ENCODE data around the gene EFNB1. TPM values are rescaled to one million over a fixed set of nuclear protein-coding genes. Genes with fewer than 3 reads are reported as not detected.
A peak's percentile ranks its signal among the peaks of the same experiment; 100 is the strongest.
"Not testable (repeated sequence)": the region's sequence is repeated elsewhere in the genome, so short reads cannot be mapped to it uniquely, and the experiment has no call there.

The EFNB1 gene
- polyA plus RNA-seq (2013, experiment 1 of 2): 26.3 TPM
- 29.3 TPM for polyA plus RNA-seq (2013, experiment 2 of 2)

DNA sequence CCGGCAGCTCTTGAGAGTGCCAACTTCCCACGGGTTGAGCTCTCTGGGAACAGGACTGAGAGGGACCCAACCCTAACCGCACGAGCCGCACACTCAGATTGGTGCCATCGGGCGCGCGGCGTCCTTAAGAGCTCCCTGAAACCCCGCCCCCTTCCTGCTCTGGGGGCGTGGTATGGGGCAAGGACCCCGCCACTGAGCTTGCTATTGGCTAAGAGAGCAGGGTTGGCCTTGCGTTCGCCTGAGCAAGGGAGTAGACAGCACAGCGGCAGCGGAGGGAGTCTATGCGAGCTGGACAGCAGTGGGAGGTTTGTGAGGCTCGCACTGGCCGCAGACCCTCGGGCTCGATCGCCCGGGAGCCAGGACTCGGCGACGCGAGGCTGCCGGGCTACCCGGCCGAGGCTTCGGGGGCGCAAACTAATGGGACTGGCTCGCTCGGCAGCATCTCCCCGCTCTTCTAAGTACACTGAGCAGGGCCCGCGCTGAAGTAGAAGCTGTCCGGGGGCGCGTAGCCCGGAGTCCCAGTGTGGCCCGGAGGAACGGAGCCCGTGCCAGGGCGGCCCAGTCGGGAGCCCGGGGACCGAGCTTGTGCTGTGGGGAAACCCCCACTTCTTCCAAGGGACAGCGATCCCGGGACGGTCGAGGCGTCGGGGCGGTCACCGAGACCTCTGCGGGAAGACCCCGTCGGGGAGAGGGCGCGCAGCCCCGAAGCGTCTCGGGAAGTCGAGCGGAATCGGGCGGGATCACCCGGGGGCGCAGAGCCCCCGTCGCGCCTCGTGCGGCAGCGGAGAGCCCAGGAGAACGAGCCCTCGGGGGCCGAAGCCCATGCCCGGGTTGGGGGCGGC is at the start of gene EFNB1:
EFNB1 (plus strand) TSS at position 282 of the 842 bp plus-strand sequence. CDS start 756 bp downstream, outside the sequence.
- Histone ChIP-seq H3K4me1 (ENCODE audit: insufficient read depth, low read length) (0 out of 2 replicates have a peak, but pooled peaks cover 4% of the 10 kb centered on the region), H3K27ac (ENCODE audit: low read depth, low read length) (no peak within 1 kb of the TSS), H3K4me3 (ENCODE audit: low read length) (peak within 1 kb of the TSS; percentile 64), H3K36me3 (ENCODE audit: insufficient read depth, low read length) (no peaks in the 10 kb centered on the region), H3K27me3 (ENCODE audit: insufficient read depth, low read length) (peaks cover 88% of the 10 kb centered on the region), H3K9me3 (ENCODE audit: insufficient read depth, low read depth, low read length) (no peaks in the 10 kb centered on the region), H3K9ac (ENCODE audit: low read depth, low read length) (peak within 1 kb of the TSS; percentile 52)
- under 1% methylated on average over 82 of the region's 82 CpGs for WGBS

DNA sequence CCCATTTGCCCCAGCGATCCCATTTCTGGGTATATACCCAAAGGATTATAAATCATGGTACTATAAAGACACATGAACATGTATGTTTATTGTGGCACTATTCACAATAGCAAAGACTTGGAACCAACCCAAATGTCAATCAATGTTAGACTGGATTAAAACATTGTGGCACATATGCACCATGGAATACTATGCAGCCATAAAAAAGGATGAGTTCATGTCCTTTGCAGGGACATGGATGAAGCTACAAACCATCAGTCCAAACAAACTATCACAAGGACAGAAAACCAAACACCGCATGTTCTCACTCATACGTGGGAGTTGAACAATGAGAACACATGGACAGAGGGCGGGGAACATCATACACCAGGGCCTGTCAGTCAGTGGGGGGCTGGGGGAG is 47.5 kb upstream of the EFNB1 start:
- 100% methylated on average over 3 of the region's 4 CpGs for WGBS
- H3K36me3 ChIP-seq (ENCODE audit: insufficient read depth, low read length); H3K9me3 ChIP-seq (ENCODE audit: insufficient read depth, low read depth, low read length); H3K27ac ChIP-seq (ENCODE audit: low read depth, low read length); H3K27me3 ChIP-seq (ENCODE audit: insufficient read depth, low read length); H3K4me1 ChIP-seq (ENCODE audit: insufficient read depth, low read length); H3K9ac ChIP-seq (ENCODE audit: low read depth, low read length); H3K4me3 ChIP-seq (ENCODE audit: low read length): not testable (repeated sequence)

GRCh38 chrX:68784816-68785215 is 44.0 kb upstream of the EFNB1 start:
- 88% methylated on average over 10 of the region's 10 CpGs for WGBS
- Histone ChIP-seq H3K4me3 (ENCODE audit: low read length) (no peak overlapping the region), H3K9ac (ENCODE audit: low read depth, low read length) (no peak overlapping the region), H3K4me1 (ENCODE audit: insufficient read depth, low read length) (no peaks in the 10 kb centered on the region), H3K27me3 (ENCODE audit: insufficient read depth, low read length) (no peaks in the 10 kb centered on the region), H3K36me3 (ENCODE audit: insufficient read depth, low read length) (no peaks in the 10 kb centered on the region), H3K9me3 (ENCODE audit: insufficient read depth, low read depth, low read length) (no peaks in the 10 kb centered on the region), H3K27ac (ENCODE audit: low read depth, low read length) (no peak overlapping the region)

DNA sequence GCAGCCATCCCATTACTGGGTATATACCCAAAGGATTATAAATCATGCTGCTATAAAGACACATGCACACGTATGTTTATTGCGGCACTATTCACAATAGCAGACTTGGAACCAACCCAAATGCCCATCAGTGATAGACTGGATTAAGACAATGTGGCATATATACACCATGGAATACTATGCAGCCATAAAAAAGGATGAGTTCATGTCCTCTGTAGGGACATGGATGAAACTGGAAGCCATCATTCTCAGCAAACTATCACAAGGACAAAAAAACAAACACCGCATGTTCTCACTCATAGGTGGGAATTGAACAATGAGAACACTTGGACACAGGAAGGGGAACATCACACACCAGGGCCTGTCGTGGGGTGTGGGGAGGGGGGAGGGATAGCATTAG is 42.2 kb upstream of the EFNB1 start:
- H3K9ac ChIP-seq (ENCODE audit: low read depth, low read length); H3K27ac ChIP-seq (ENCODE audit: low read depth, low read length): not testable (repeated sequence)

GRCh38 chrX:68789966-68790365 is 38.9 kb upstream of the EFNB1 start:
- no peak overlapping the region for H3K9ac ChIP-seq (ENCODE audit: low read depth, low read length)
- no peak overlapping the region for H3K4me3 ChIP-seq (ENCODE audit: low read length)
- H3K27me3 ChIP-seq (ENCODE audit: insufficient read depth, low read length): no peaks in the 10 kb centered on the region
- H3K36me3 ChIP-seq (ENCODE audit: insufficient read depth, low read length): no peaks in the 10 kb centered on the region
- no peak overlapping the region for H3K27ac ChIP-seq (ENCODE audit: low read depth, low read length)
- WGBS: 94% methylated on average over 3 of the region's 3 CpGs
- H3K9me3 ChIP-seq (ENCODE audit: insufficient read depth, low read depth, low read length): no peaks in the 10 kb centered on the region
- H3K4me1 ChIP-seq (ENCODE audit: insufficient read depth, low read length): no peaks in the 10 kb centered on the region

More for the DNA sequence above, 42.2 kb upstream of the EFNB1 start:
- H3K27me3 ChIP-seq (ENCODE audit: insufficient read depth, low read length); H3K4me3 ChIP-seq (ENCODE audit: low read length); H3K4me1 ChIP-seq (ENCODE audit: insufficient read depth, low read length); H3K9me3 ChIP-seq (ENCODE audit: insufficient read depth, low read depth, low read length); H3K36me3 ChIP-seq (ENCODE audit: insufficient read depth, low read length): not testable (repeated sequence)
- 100% methylated on average over 1 of the region's 4 CpGs for WGBS

DNA sequence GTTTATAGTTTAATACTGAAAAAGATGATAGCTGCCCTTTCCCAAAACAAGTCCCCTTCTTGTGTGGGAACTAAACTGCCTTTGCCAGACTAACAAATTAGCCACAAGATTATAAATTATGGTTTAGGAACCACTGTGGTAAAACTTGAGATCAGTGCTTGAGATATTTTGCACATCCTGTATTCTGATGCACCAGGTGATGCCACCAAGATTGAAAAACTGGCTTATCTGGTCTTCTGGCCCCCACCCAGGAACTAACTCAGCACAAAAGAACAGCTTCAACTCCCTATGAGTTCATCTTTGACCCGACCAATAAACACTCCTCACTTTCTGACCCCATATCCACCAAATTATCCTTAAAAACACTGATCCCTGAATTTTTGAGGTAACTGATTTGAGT is 36.7 kb upstream of the EFNB1 start:
- H3K36me3 ChIP-seq (ENCODE audit: insufficient read depth, low read length): no peaks in the 10 kb centered on the region
- no peaks in the 10 kb centered on the region for H3K27me3 ChIP-seq (ENCODE audit: insufficient read depth, low read length)
- 90% methylated on average over 1 of the region's 1 CpG for WGBS
- H3K4me1 ChIP-seq (ENCODE audit: insufficient read depth, low read length): no peaks in the 10 kb centered on the region
- H3K9ac ChIP-seq (ENCODE audit: low read depth, low read length): no peak overlapping the region
- H3K27ac ChIP-seq (ENCODE audit: low read depth, low read length): no peak overlapping the region
- H3K4me3 ChIP-seq (ENCODE audit: low read length): no peak overlapping the region
- H3K9me3 ChIP-seq (ENCODE audit: insufficient read depth, low read depth, low read length): no peaks in the 10 kb centered on the region

DNA sequence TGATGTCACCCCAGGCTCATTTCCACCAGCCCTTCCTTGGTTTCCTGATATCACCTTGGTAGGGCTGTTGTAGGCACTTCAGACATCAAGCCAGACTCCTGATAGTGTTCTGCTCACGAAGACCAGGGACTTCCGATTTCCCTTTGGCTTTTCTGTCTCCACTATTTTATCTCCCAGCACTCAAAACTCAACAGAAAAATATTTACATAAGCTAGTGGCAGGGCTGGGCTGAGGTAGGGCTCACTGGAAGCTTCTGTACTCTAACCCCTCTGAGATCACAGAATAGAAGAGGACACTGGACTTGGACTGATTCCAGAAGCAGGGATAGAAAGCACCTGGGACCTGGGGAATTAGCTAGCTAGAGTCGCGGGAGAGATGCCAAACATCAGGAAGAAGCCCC is 34.4 kb upstream of the EFNB1 start:
- no peak overlapping the region for H3K27ac ChIP-seq (ENCODE audit: low read depth, low read length)
- 0 out of 2 replicates have a peak, but pooled peaks cover 8% of the 10 kb centered on the region for H3K9me3 ChIP-seq (ENCODE audit: insufficient read depth, low read depth, low read length)
- WGBS: 91% methylated on average over 4 of the region's 4 CpGs
- no peaks in the 10 kb centered on the region for H3K36me3 ChIP-seq (ENCODE audit: insufficient read depth, low read length)
- H3K4me1 ChIP-seq (ENCODE audit: insufficient read depth, low read length): no peaks in the 10 kb centered on the region
- H3K9ac ChIP-seq (ENCODE audit: low read depth, low read length): no peak overlapping the region
- H3K4me3 ChIP-seq (ENCODE audit: low read length): no peak overlapping the region
- H3K27me3 ChIP-seq (ENCODE audit: insufficient read depth, low read length): no peaks in the 10 kb centered on the region

DNA sequence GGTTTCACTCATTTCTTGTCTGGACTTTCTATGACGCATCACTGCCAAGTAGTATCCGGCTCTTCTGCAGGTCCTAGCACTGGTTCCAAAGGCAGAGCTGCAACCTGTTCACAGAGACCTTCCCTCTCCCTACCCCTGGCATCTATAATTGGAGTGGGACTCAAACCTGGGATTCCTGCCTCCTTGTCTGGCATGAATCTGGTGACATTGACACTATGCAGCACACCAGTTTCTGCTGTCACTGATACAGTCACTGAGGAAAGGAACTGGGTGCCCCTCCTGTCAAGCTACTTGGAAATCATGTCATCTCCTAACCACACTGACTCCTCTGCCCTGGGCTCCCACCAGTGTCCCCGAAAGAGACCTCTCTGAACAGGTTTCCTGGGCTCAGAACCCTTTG is 33.1 kb upstream of the EFNB1 start:
- H3K4me1 ChIP-seq (ENCODE audit: insufficient read depth, low read length): no peaks in the 10 kb centered on the region
- no peak overlapping the region for H3K4me3 ChIP-seq (ENCODE audit: low read length)
- H3K36me3 ChIP-seq (ENCODE audit: insufficient read depth, low read length): no peaks in the 10 kb centered on the region
- H3K9me3 ChIP-seq (ENCODE audit: insufficient read depth, low read depth, low read length): 0 out of 2 replicates have a peak, but pooled peaks cover 11% of the 10 kb centered on the region
- no peak overlapping the region for H3K27ac ChIP-seq (ENCODE audit: low read depth, low read length)
- H3K27me3 ChIP-seq (ENCODE audit: insufficient read depth, low read length): no peaks in the 10 kb centered on the region
- no peak overlapping the region for H3K9ac ChIP-seq (ENCODE audit: low read depth, low read length)
- WGBS: 89% methylated on average over 3 of the region's 3 CpGs

- not testable (repeated sequence) for H3K36me3 ChIP-seq (ENCODE audit: insufficient read depth, low read length); H3K27me3 ChIP-seq (ENCODE audit: insufficient read depth, low read length); H3K4me3 ChIP-seq (ENCODE audit: low read length); H3K9ac ChIP-seq (ENCODE audit: low read depth, low read length); H3K4me1 ChIP-seq (ENCODE audit: insufficient read depth, low read length); H3K27ac ChIP-seq (ENCODE audit: low read depth, low read length)
- H3K9me3 ChIP-seq (ENCODE audit: insufficient read depth, low read depth, low read length): 0 out of 2 replicates have a peak, but pooled peaks cover 11% of the 10 kb centered on the region
Measured at GRCh38 chrX:68798400-68798799, 30.4 kb upstream of the EFNB1 start.

DNA sequence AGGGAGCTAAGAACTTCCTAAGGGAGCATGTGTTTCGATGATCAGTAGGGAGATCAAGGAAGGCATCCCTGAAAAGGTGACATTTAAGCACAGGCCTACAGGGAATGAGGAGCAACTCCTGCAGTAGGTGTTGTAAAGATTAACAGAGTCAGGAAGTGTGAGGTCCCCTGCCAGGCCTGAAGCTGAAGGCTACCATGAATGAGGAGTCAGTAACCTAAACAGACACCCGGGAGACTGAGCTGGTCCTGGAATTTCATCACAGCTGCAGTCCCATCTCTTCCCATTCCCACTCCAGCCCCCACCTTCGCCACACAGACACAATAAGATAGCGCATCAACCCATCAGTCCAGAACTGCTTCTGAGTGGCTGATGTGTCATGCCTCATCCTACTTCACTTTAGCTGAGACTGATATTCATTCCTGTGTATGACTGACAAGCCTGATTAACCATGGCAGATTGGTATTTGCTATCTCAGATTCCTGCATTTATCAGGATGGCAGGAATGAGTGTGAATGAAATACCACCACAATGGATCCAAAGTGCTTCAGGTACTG is 27.0 kb upstream of the EFNB1 start:
- Histone ChIP-seq H3K9ac (ENCODE audit: low read depth, low read length) (no peak overlapping the region), H3K27ac (ENCODE audit: low read depth, low read length) (no peak overlapping the region), H3K36me3 (ENCODE audit: insufficient read depth, low read length) (no peaks in the 10 kb centered on the region), H3K4me1 (ENCODE audit: insufficient read depth, low read length) (no peaks in the 10 kb centered on the region), H3K9me3 (ENCODE audit: insufficient read depth, low read depth, low read length) (0 out of 2 replicates have a peak, but pooled peaks cover 11% of the 10 kb centered on the region), H3K27me3 (ENCODE audit: insufficient read depth, low read length) (no peaks in the 10 kb centered on the region), H3K4me3 (ENCODE audit: low read length) (no peak overlapping the region)
- WGBS: 86% methylated on average over 4 of the region's 4 CpGs

GRCh38 chrX:68807818-68808217 is 21.0 kb upstream of the EFNB1 start:
- Histone ChIP-seq H3K9ac (ENCODE audit: low read depth, low read length) (no peak overlapping the region), H3K27me3 (ENCODE audit: insufficient read depth, low read length) (no peaks in the 10 kb centered on the region), H3K4me1 (ENCODE audit: insufficient read depth, low read length) (no peaks in the 10 kb centered on the region), H3K36me3 (ENCODE audit: insufficient read depth, low read length) (no peaks in the 10 kb centered on the region), H3K9me3 (ENCODE audit: insufficient read depth, low read depth, low read length) (0 out of 2 replicates have a peak, but pooled peaks cover 2% of the 10 kb centered on the region), H3K27ac (ENCODE audit: low read depth, low read length) (no peak overlapping the region), H3K4me3 (ENCODE audit: low read length) (no peak overlapping the region)
- WGBS: 41% methylated on average over 2 of the region's 3 CpGs

All from HUES64 (cell line).